ENCODE results near the gene SLF2. TPM values are rescaled to one million over a fixed set of nuclear protein-coding genes. Genes with fewer than 3 reads are reported as not detected.

The SLF2 gene
- total RNA-seq, 1 experiment from 2014 or later, result 43.0 TPM

GRCh38 chr10:100894033-100894432 is 18.7 kb upstream of the SLF2 start:
- no peaks in the 10 kb centered on the region for H3K36me3 ChIP-seq (ENCODE audit: control insufficient read depth in 1 of 2, insufficient read depth in 2 of 2, low read length in 2 of 2)
- peak overlapping the region; percentile 1; the same call in 1 of the 2 replicates for H3K27ac ChIP-seq (ENCODE audit: low read depth, low read length)
- no peaks in the 10 kb centered on the region for H4K20me1 ChIP-seq (ENCODE audit: insufficient read depth)
- intact Hi-C loops (cut with micrococcal nuclease), result no loop called here
- peak overlapping the region in 1 of 2 experiments; percentile 22; a peak in 2 of 4 replicates for H3K4me3 ChIP-seq (replicated peaks in 1 of 2; ENCODE audit: low read depth in 1 of 2, low read length in 2 of 2)
- ATAC-seq (peak; percentile 57), DNase-seq (ENCODE audit: low read depth, low spot score) (peak; percentile 88)
- H3K27me3 ChIP-seq (ENCODE audit: insufficient read depth, low read length), result no peaks in the 10 kb centered on the region
- H3K4me2 ChIP-seq (ENCODE audit: low read length), result peak overlapping the region; percentile 61
- H3K9me3 ChIP-seq (ENCODE audit: control insufficient read depth in 1 of 2, insufficient read depth in 1 of 2, low read depth in 1 of 2, low read length in 2 of 2), result no peaks in the 10 kb centered on the region
- POLR2A ChIA-PET, result interaction anchor here (0.7 kb wide), 2 partner anchors 632 to 1045 kb away, joined by 3 read pairs; no protein-coding TSS in a partner anchor
- CTCF ChIA-PET, result interaction anchor here (1.0 to 1.2 kb wide), 3 partner anchors 9 to 18 kb away, joined by 3 read pairs; no protein-coding TSS in a partner anchor
- RAD21 ChIA-PET (ENCODE audit: low non-redundant PET in 1 of 2, low total read pairs in 2 of 2, uncharacterized antibody in 2 of 2, unreplicated experiment in 2 of 2), result no interaction called here
- peak overlapping the region; percentile 33 for H2AFZ ChIP-seq (ENCODE audit: low read depth, low read length, poor library complexity, severe bottlenecking)
- no peaks in the 10 kb centered on the region for H3K9me2 ChIP-seq (ENCODE audit: insufficient read depth)
- no TSS peak for BruUV-seq (replicated peaks)
- H3K4me1 ChIP-seq (ENCODE audit: control insufficient read depth in 1 of 2, insufficient read depth in 2 of 2, low read length in 2 of 2), result peaks cover 35 to 53% of the 10 kb centered on the region in 2 experiments
- H3K79me2 ChIP-seq (ENCODE audit: insufficient read depth, low read length), result no peaks in the 10 kb centered on the region
- H3K9ac ChIP-seq (ENCODE audit: low read length), result no peak overlapping the region; the same call in 1 of the 2 replicates
- TF ChIP-seq ZBTB33 (IDR thresholded peaks at IDR 0.05; ENCODE audit: extremely low read depth, insufficient replicate concordance, low read length) (no peak), EZH2phosphoT487 (IDR thresholded peaks at IDR 0.05; ENCODE audit: borderline replicate concordance) (no peak), EGR1 (IDR thresholded peaks at IDR 0.05; ENCODE audit: low read depth) (no peak), EZH2 (IDR thresholded peaks at IDR 0.05) (no peak), CBX3 (IDR thresholded peaks at IDR 0.05; ENCODE audit: low read depth) (peak; percentile 89; the same call in 1 of the 2 replicates), MAX (IDR thresholded peaks at IDR 0.05) (peak; percentile 62; the same call in 1 of the 2 replicates), SRF (IDR thresholded peaks at IDR 0.05; ENCODE audit: low read depth) (no peak), ZNF274 (IDR thresholded peaks at IDR 0.05; ENCODE audit: low read depth, low read length) (no peak), TCF7L2 (IDR thresholded peaks at IDR 0.05; ENCODE audit: borderline replicate concordance, extremely low read depth, insufficient read depth, insufficient read length) (no peak), YY1 (IDR thresholded peaks at IDR 0.05; ENCODE audit: extremely low read depth, insufficient replicate concordance, low read depth, low read length) (peak; percentile 50), ATF3 (IDR thresholded peaks at IDR 0.05) (no peak), JUND (IDR thresholded peaks at IDR 0.05) (0 out of 2 replicates have a peak, but pooled peaks have one; percentile 31), SP1 (IDR thresholded peaks at IDR 0.05; ENCODE audit: low read depth) (peak; percentile 57), POLR2AphosphoS5 (IDR thresholded peaks at IDR 0.05; ENCODE audit: low read depth, low read length) (peak; percentile 56), SIN3A (IDR thresholded peaks at IDR 0.05; ENCODE audit: low read depth) (0 out of 2 replicates have a peak, but pooled peaks have one; percentile 26), ZFX (IDR thresholded peaks at IDR 0.05) (no peak), RAD21 (IDR thresholded peaks at IDR 0.05; ENCODE audit: low read depth) (no peak), FOSL1 (IDR thresholded peaks at IDR 0.05; ENCODE audit: low read depth) (no peak), REST (IDR thresholded peaks at IDR 0.05; ENCODE audit: low read depth) (no peak), POLR2A (IDR thresholded peaks at IDR 0.05; ENCODE audit: borderline replicate concordance, extremely low read depth, insufficient read depth, insufficient read length) (no peak), ELF1 (IDR thresholded peaks at IDR 0.05; ENCODE audit: borderline replicate concordance, low read depth) (no peak)

Data from HCT116 (cell line).